Measurements from ENCODE around the gene MELTF. TPM values are rescaled to one million over a fixed set of nuclear protein-coding genes. Genes with fewer than 3 reads are reported as not detected.

Gene MELTF
- polyA plus RNA-seq, 1 experiment, result 1.8 TPM

DNA sequence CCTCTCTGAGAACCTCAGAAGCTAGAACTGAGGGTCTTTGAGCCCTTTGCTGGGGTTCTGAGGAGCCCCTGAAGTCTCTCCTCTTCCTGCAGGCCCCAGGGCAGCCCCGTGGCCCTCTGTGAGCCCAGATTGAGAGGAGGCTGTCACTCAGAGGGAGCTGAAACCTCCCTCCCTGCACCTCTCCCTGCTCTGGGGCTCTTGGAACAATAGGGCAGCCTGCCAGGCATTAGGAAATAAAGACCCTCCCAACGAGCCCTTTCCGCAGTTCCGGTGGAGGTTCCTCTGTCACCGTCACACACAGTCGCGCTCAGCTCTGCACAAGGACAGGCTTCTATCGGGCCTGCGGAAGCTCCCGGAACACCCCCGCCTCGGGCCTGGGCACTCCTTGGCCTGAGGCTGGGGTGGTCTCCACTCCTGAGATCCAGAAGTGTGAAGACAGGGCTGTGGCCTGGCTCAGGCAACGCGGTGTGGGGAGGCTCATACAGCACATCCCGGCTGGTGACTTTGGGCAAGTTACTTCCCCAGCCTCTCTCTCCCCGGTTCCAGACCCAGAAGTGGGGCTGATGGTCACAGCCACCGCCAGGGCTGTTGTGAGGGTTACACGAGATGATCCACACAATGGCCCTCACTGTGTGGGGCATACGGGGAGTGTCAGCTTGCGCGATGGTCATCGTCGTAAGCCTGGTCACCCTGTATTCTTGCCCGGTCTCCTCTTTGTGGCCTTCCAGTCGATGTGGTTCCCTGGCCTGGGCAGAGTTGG lies 17.7 kb downstream of the MELTF start:
- POLR2A ChIA-PET, result no interaction called here
- CTCF ChIA-PET, result interaction anchor here (0.9 to 1.5 kb wide), 3 partner anchors 9 to 19 kb away, joined by 3 read pairs; no protein-coding TSS in a partner anchor
- Histone ChIP-seq H3K27me3 (ENCODE audit: control insufficient read depth, insufficient read depth, low read length) (no peaks in the 10 kb centered on the region), H3K4me3 (ENCODE audit: low read depth, low read length) (no peak overlapping the region), H3K36me3 (ENCODE audit: control insufficient read depth, insufficient read depth, low read length) (no peaks in the 10 kb centered on the region)
- DNase-seq (ENCODE audit: low read depth), result no peak
- TF ChIP-seq, protein P1, sequence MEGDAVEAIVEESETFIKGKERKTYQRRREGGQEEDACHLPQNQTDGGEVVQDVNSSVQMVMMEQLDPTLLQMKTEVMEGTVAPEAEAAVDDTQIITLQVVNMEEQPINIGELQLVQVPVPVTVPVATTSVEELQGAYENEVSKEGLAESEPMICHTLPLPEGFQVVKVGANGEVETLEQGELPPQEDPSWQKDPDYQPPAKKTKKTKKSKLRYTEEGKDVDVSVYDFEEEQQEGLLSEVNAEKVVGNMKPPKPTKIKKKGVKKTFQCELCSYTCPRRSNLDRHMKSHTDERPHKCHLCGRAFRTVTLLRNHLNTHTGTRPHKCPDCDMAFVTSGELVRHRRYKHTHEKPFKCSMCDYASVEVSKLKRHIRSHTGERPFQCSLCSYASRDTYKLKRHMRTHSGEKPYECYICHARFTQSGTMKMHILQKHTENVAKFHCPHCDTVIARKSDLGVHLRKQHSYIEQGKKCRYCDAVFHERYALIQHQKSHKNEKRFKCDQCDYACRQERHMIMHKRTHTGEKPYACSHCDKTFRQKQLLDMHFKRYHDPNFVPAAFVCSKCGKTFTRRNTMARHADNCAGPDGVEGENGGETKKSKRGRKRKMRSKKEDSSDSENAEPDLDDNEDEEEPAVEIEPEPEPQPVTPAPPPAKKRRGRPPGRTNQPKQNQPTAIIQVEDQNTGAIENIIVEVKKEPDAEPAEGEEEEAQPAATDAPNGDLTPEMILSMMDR (IDR thresholded peaks at IDR 0.05; ENCODE audit: insufficient read depth, low read depth, low read length), result no peak

DNA sequence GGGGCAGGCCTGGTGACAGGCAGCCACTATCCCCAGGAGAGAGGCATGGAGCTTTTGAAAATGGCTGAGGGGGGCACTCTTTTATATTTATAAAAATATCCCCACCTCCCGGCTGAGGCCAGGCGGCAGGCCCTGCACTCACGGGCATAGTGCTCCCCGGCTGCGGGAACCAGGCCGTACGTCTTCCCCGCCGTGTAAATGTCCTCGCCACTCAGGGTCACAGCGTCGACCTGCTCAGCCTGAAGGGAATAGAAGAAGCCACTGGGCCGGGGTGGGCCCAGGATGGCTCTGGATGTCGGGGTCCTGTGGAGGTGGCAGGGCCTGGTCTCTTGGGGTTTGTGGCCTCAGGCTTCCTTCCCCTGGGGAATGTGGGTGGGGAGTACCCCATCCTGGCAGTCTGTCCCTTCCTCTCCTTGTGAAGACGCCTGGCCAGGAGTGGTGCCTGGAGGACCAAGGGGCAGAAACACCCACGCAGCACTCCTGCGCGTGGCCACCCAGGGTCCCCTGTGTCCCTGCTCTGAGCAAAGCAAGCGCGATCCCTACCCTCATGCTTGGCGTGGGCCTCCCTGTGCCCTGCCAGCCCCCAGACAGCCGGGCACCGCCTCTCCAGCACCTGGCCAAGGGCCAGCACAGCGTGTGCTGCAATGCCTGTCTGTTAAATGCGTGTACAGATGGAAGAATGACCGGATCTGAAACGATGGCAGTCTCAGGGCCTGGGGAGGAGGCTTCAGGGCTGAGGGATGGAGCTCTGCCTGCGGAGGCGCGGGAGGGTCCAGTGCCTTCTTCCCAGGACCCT lies 18.9 kb downstream of the MELTF start:
- no peak for DNase-seq (ENCODE audit: low read depth)
- H3K4me3 ChIP-seq (ENCODE audit: low read depth, low read length), result no peak overlapping the region
- ChIA-PET CTCF (interaction anchor here (1.0 kb wide), 1 partner anchor 8 kb away, joined by 3 read pairs; no protein-coding TSS in a partner anchor), POLR2A (no interaction called here)
- TF ChIP-seq, protein P1 (IDR thresholded peaks at IDR 0.05; ENCODE audit: insufficient read depth, low read depth, low read length), result no peak
- H3K27me3 ChIP-seq (ENCODE audit: control insufficient read depth, insufficient read depth, low read length), result no peaks in the 10 kb centered on the region
- no peaks in the 10 kb centered on the region for H3K36me3 ChIP-seq (ENCODE audit: control insufficient read depth, insufficient read depth, low read length)

DNA sequence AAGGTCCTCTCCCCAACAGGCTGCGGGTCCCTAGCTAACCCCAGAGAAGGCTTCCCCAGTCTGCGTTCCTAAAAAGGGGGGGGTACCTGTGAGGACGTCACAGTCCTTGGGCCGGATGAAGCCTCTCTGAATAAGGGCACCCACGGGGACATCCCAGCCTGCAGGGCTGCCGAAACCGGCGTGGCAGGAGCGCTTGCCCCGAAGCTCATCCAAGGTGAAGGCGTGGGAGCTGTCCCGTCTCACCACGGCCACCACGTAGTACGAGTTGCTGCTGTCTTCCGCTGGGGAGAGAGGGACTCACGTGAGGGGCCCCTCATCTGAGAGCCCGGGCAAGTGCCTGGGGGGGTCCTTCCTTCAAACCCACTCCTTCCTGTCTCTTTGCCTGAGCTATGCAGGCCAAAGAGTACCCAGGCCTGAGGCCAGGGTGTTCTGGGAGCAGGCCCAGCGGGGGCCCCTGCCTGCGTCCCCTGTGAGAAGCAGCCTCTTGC lies 20.0 kb downstream of the MELTF start:
- H3K27me3 ChIP-seq (ENCODE audit: control insufficient read depth, insufficient read depth, low read length), result no peaks in the 10 kb centered on the region
- POLR2A ChIA-PET, result no interaction called here
- no peak overlapping the region for H3K4me3 ChIP-seq (ENCODE audit: low read depth, low read length)
- no peak for DNase-seq (ENCODE audit: low read depth)
- CTCF ChIA-PET, result interaction anchor here (2.5 kb wide), 1 partner anchor 20 kb away, joined by 12 read pairs; the partner anchor contains the start of gene MELTF
- TF ChIP-seq, protein P1 (IDR thresholded peaks at IDR 0.05; ENCODE audit: insufficient read depth, low read depth, low read length), result no peak
- no peaks in the 10 kb centered on the region for H3K36me3 ChIP-seq (ENCODE audit: control insufficient read depth, insufficient read depth, low read length)

DNA sequence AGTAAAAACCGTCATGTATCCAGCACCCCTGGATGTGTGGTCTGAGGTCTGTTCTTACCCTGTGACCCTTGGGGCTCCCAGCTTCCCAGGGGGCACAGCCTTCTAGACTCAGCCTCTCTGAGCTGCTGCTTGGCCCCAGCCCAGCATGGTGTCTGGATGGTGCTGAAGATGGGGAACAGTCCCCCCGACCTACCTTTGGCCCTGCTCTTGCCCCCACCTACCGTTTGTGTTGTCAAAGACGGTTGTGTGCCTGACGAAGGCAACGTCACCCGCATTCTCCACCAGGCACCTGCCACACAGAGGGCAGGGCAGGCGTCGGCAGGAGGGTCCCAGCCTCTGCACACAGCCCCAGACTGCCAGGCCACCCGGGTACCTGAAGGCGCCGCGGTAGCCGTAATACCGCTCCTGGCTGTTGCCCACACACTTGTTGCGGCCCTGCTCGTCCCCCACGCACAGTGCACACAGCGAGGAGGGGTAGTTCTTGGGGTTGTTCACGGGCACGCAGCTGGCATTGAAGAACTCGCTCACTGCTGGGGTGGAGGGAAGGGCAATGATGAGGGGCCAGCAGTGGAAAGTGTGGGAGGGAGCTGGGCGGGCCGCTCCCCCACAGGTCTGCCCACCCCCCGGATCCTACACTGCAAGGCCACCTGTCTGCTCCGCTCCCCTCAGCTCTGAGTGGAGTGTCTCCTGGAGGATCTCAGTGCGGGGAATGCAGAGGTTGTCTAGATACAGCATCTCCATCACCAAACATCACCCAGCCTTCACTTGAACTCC lies 21.0 kb downstream of the MELTF start:
- TF ChIP-seq, protein P1 (IDR thresholded peaks at IDR 0.05; ENCODE audit: insufficient read depth, low read depth, low read length), result no peak
- Histone ChIP-seq H3K36me3 (ENCODE audit: control insufficient read depth, insufficient read depth, low read length) (no peaks in the 10 kb centered on the region), H3K4me3 (ENCODE audit: low read depth, low read length) (no peak overlapping the region), H3K27me3 (ENCODE audit: control insufficient read depth, insufficient read depth, low read length) (no peaks in the 10 kb centered on the region)
- POLR2A ChIA-PET, result no interaction called here
- DNase-seq (ENCODE audit: low read depth), result no peak
- CTCF ChIA-PET, result interaction anchor here (2.5 kb wide), 1 partner anchor 21 kb away, joined by 12 read pairs; the partner anchor contains the start of gene MELTF

All from BJ (cell line).